Left cardiac atrium (tissue), 4 donors: ENCODE measurements around the gene LRRC15. TPM values are rescaled to one million over a fixed set of nuclear protein-coding genes. Genes with fewer than 3 reads are reported as not detected.

Source experiments
- ATAC-seq, 2 donors: fragments of 200-7000 bp; cut with Tn5 transposase; one replicate each; pipeline ENCODE4 v1.9.1; 2020; ENCODE audit warnings: mild to moderate bottlenecking in 2 of 2, moderate library complexity in 2 of 2
- DNase-seq: peaks from one replicate; pipeline ENCODE4 v3.0.0-alpha.2; 2020
- intact Hi-C, 2 donors: fragments of 100-400 bp; cut with DNase I; formaldehyde crosslinking; loops; one replicate each; pipeline versions ENCODE4 v1.14.1 to v1.15.1; 2022 to 2023
- long read RNA-seq: library from polyadenylated mRNA; unstranded; transcript quantifications from one replicate; pipeline ENCODE4 v2.0.0, GENCODE V29; 2021
- total RNA-seq, 2 donors: library from RNA; stranded (reverse); fragmentation: NEBNext Ultra II Directional; extraction: Animal tissue kit (Norgen Biotek cat#: 25700); gene quantifications; one replicate each; pipeline ENCODE4 v1.2.1, GENCODE V29; 2021
- donor health status: DM: no; HTN: yes; CAD: no.
- donor health status: DM: no; HTN: yes; CAD: no; lungs with severe emphysema.
- donor health status: DM: yes; HTN: yes; CAD: no.
- donor health status: Dilated cardiomyopathy.

The LRRC15 gene
- under 1 TPM; 0.18 to 0.74 TPM for total RNA-seq
- long read RNA-seq, result 0 reads

DNA sequence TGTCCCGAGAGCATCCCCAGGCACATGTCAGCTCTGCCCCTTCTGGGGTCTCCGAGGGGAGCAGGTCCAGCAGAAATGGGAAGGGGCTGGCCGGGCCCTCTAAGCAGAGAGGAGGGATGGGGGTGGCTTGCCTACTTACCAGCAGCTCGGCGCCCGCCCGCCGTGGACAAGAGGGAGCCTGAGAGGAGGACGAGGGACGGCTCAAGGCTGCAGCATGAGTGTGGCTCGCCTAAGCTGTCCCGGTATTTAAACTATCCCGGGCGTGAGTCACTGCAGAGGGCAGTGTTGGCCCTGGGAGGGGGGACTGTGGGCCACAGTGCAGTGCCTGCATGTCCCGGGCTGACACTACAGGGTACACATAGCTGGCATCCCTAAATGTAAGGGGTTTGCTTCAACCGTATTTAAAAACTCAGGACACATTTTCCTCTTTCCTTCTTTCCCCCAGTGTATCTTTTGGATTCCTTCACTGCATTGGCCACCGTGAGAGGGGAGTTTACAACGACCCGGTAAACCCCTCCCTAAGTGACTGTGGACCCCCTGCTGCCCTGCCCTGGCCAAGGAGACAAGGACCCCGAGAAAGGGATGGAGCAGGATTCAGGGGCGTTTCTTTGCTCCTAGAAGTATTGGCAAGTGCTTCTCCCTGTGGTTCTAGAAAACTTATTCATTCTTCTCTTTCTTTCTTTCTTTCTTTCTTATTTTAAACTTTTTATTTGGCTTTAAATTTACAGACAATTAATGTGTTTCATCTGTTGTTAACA lies at the start of gene LRRC15:
LRRC15 (minus strand) TSS at position 222 of the 758 bp plus-strand sequence. CDS start 8,700 bp downstream, outside the sequence.
- intact Hi-C loops, result no loop called here
- ATAC-seq, result peak; percentile 60 to 86
- peak; percentile 28 for DNase-seq

- ATAC-seq, result no peak
- intact Hi-C loops, result no loop called here
Measured at GRCh38 chr3:194418671-194419070, 49.1 kb upstream of the LRRC15 start.

DNA sequence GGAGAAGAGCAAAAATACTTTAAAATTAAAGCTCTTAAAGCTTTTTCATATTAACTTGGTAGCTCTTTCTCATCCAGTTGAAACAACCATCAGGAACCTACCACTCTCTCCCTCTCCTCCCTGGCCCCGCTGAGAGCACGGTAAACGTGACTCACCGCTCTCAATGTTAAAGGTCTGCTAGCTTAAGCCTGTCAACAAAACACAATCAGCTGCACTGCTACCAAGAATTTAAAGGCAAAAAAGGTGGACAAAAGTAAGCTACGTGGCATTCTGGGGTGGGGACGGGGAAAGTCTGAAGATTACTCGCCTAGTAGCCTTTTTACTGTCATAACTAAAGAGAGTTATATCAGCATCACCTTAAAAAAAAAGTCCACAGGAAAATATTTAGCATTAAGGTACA lies 37.9 kb upstream of the LRRC15 start:
- no peak for DNase-seq
- intact Hi-C loops, result no loop called here
- no peak for ATAC-seq

More at GRCh38 chr3:194418671-194419070, 49.1 kb upstream of the LRRC15 start:
- DNase-seq, result no peak

GRCh38 chr3:194405766-194406165 lies 36.2 kb upstream of the LRRC15 start:
- DNase-seq (no peak), ATAC-seq (no peak)
- intact Hi-C loops, result loop anchor here in 1 of 2 donors (2.0 kb wide), 1 partner anchor 73 kb away; no protein-coding TSS in a partner anchor

DNA sequence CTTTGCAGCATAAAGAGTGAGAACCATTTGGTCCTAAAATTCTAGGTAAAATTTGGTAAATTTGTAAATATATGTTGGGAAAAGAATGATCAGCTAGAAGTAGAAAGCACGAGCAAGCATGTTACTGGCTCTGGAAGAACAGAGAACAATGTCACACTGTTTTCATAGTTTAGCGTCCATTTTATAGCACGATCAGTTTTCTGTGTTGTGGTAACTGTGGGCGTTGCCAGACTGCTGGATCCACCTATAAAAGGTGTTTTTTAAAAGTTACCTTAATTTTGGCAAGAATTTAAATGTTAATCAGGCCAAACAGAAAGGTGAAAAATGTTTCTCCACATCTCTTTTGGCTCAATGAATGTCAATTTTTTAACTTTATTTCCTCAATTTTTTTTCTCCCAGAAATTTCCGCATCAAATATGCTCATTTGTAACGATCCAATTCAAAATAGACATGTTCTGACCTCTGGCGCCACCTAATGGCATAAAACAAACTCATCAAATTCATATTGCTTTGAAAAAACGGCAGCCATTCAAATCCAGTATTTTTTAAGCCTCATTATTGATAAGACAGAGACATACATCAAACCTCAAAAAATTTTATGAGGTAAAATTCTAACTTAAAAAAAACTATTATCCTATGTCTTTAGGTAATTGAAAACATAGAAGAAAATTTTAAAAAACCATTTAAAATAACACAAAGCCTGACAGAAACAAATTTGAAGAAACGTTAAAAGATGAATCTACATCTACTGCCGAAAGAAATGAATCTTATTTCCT lies 35.0 kb upstream of the LRRC15 start:
- ATAC-seq, result no peak
- no peak for DNase-seq
- intact Hi-C loops, result loop anchor here (2.0 to 5.0 kb wide), 2 partner anchors 67 to 72 kb away; no protein-coding TSS in a partner anchor

- DNase-seq (no peak), ATAC-seq (peak; percentile 41 to 54)
- intact Hi-C loops, result loop anchor here in 1 of 2 donors (5.0 kb wide), 1 partner anchor 65 kb away; no protein-coding TSS in a partner anchor
Measured at GRCh38 chr3:194401868-194402329, 32.4 kb upstream of the LRRC15 start.

DNA sequence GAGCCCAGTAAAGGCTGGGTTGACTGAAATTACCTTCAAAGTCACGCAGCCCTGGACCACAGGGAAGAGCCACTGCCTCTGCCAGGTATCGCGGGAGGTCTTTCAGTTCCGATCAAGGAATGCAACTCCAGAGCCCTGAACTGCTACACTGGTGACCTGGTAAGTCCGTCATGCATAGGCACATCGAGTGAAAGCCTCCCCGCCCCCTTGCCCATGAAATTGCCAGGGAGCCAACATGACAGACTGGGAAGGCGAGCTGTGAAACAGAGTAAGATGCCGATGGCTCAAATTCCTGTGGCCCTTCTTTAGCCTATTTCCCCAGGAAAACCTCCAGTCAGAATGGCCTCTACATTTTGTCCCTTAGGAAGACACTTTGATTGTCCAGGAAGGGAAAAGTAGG lies 31.8 kb upstream of the LRRC15 start:
- ATAC-seq, result no peak
- no peak for DNase-seq
- intact Hi-C loops, result loop anchor here in 1 of 2 donors (5.0 kb wide), 1 partner anchor 64 kb away; no protein-coding TSS in a partner anchor

DNA sequence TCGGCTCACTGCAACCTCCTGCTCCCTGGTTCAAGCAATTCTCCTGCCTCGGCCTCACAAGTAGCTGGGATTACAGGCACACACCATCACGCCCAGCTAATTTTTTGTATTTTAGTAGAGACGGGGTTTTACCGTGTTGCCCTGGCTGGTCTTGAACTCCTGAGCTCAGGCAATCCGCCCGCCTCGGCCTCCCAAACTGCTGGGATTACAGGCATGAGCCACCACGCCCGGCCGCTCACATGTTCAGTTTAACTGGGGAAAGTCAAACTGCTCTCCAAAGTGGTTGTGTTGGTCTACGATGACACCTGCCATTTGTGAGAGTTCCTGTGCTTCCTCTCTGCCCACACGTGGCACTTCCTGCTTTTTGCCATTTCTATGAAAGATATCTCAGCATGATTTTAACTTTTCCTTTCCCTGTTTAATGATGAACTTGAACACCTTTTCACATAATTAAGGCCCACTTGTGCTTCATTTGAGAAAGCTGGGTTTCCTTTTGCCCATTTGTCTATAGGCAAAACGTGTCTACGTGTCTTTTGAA lies 30.4 kb upstream of the LRRC15 start:
- intact Hi-C loops, result loop anchor here in 1 of 2 donors (5.0 kb wide), 1 partner anchor 63 kb away; no protein-coding TSS in a partner anchor

GRCh38 chr3:194399166-194399565 lies 29.6 kb upstream of the LRRC15 start, which contains the start of gene GP5:
TSS of gene GP5 (minus strand) at chr3:194399266. CDS start at chr3:194398282, 984 bp downstream.
- ATAC-seq, result no peak
- intact Hi-C loops, result no loop called here

More for the DNA sequence above, 30.4 kb upstream of the LRRC15 start:
- no peak for ATAC-seq
- DNase-seq, result no peak

GRCh38 chr3:194397757-194398312 lies 28.3 kb upstream of the LRRC15 start:
- ATAC-seq (peak; percentile 12 to 35), DNase-seq (peak; percentile 40)
- intact Hi-C loops, result no loop called here

More at GRCh38 chr3:194399166-194399565, 29.6 kb upstream of the LRRC15 start, which contains the start of gene GP5:
- no peak for DNase-seq

- DNase-seq (no peak), ATAC-seq (peak; percentile 16 to 36)
- intact Hi-C loops, result no loop called here
Measured at GRCh38 chr3:194396859-194397756, 27.6 kb upstream of the LRRC15 start.

DNA sequence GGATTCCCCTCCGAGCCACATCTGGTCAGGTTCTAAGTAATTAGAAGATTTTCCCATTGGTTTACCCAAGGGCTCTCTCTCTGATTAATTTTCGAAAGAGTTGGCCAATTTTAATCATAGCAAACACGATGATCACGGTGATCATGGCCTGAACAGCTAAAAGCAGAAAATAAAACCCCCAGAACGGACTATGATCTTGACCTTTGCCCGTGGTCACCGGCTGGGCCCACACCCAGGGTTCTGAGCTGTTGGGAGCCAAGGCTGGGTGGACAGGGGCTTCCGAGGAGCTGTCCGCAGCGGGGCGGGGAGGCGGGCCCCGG lies 27.0 kb upstream of the LRRC15 start:
- peak in 1 of 2 donors; percentile 4 for ATAC-seq
- no peak for DNase-seq
- intact Hi-C loops, result no loop called here

DNA sequence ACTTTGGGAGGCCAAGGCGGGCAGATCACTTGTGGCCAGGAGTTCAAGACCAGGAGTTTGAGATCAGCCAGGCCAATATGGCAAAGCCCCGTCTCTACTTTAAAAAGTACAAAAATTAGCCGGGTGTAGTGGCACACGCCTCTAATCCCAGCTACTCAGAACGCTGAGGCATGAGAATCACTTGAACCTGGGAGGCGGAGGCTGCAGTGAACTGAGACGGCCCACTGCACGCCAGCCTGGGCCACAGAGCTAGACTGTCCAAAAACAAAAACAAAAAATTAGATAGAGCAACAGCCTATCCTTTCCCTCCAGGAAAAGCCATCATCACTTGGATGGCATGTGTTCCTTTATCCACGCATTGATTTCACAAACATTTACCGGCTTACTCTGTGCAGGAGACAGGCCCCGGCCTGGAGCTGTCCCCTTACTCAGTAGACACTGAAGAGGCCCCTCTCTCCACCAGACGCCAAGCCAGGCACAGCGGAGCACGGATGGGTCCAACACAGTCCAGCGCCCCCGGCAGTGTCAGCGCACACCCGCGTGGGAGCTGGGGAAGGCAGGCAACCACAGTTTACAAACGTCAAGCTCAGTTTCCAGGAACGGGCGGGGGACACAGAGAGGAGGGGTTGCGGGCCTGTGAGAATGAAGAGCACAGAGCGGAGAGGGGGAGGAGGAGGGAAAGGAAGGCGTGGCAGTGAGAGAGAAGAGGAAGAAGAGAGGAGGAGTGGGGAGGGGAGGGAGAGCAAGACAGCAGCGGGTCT lies 26.4 kb upstream of the LRRC15 start:
- DNase-seq (peak; percentile 48), ATAC-seq (peak; percentile 60 to 73)
- intact Hi-C loops, result no loop called here

DNA sequence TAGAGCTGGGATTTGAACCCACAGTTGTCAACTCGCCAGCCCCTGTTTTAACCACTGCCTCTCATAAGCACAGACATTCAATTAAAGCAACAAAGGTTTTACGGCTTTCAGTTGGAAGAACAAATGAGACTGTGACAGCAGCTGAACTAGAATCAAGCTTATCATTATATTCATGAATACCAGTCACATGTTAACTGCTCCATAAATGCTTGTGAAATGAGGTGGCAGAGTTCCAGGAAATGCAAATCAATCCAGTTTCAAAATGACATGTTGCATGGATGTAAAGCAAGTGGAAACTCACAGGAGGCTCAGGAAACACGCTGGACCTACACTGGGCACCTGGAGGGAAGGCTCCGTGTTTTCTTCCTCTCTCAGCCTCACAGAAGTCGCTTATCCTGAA lies 25.7 kb upstream of the LRRC15 start:
- intact Hi-C loops, result no loop called here
- ATAC-seq, result no peak
- DNase-seq, result no peak

- ATAC-seq (no peak), DNase-seq (no peak)
- intact Hi-C loops, result no loop called here
Measured at GRCh38 chr3:194392576-194392975, 23.0 kb upstream of the LRRC15 start.

DNA sequence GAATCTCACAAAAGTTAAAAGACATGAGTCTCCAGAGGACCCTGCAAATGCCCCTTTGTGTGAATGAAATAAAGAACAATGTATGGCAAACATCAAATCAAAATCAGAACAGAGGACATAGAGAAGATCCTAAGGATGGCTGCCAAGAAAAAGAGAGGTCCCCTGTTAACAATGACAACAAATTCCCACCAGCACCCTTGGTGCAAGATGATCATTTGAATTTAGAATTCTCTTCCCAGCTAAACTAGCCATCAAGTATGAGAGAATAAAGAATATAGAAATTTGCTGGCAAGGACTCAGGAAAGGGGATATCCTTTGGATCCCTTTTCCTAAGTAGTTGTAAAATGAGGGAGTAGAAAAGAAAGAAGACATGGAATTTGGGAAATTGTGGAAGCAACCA lies 21.3 kb upstream of the LRRC15 start:
- DNase-seq (no peak), ATAC-seq (no peak)
- intact Hi-C loops, result no loop called here

- DNase-seq, result no peak
- intact Hi-C loops, result no loop called here
- no peak for ATAC-seq
Measured at GRCh38 chr3:194389269-194389668, 19.7 kb upstream of the LRRC15 start.
